Activated CD4-positive, alpha-beta T cell treated with anti-CD3 and anti-CD28 coated beads, Interleukin-2, amount 10 ng/mL, durations not matched to agents 7 days and 5 days (primary cell): ENCODE data around the gene TEX14. TPM values are rescaled to one million over a fixed set of nuclear protein-coding genes. Genes with fewer than 3 reads are reported as not detected.

Experiments
- CTCF ChIA-PET: fragments of 350-600 bp; sonication (Branson Sonifier 250); formaldehyde crosslinking; loops from one replicate; lab custom pipeline; 2021; ENCODE audit warnings: antibody characterized with exemption; lab: Charles Lee
- POLR2A ChIA-PET: fragments of 350-600 bp; sonication (Branson Sonifier 250); formaldehyde crosslinking; loops from one replicate; lab custom pipeline; 2021; ENCODE audit warnings: antibody characterized with exemption; lab: Charles Lee
- DNase-seq: peaks from one replicate; pipeline ENCODE4 v3.0.0-alpha.2; 2020
- H3K27ac Mint-ChIP-seq: one replicate; pipeline ENCODE4 v1.8.0; 2021; ENCODE audit warnings: mild to moderate bottlenecking, moderate library complexity, mixed read lengths
- H3K27me3 Mint-ChIP-seq: one replicate; pipeline ENCODE4 v1.8.0; 2021; ENCODE audit warnings: mixed read lengths
- H3K36me3 Mint-ChIP-seq: one replicate; pipeline ENCODE4 v1.8.0; 2021; ENCODE audit warnings: low read depth, mixed read lengths
- H3K4me1 Mint-ChIP-seq: one replicate; pipeline ENCODE4 v1.8.0; 2021; ENCODE audit warnings: mixed read lengths
- H3K4me3 Mint-ChIP-seq: one replicate; pipeline ENCODE4 v1.8.0; 2021; ENCODE audit warnings: mild to moderate bottlenecking, moderate library complexity, mixed read lengths
- H3K9me3 Mint-ChIP-seq: one replicate; pipeline ENCODE4 v1.8.0; 2021; ENCODE audit warnings: mixed read lengths
- total RNA-seq, 2 experiments: library from RNA; stranded (reverse); gene quantifications; one replicate each; pipeline ENCODE4 v1.2.3, GENCODE V29; 2021

The TEX14 gene
- total RNA-seq, 2 experiments from 2014 or later, result 0.27 to 0.50 TPM

DNA sequence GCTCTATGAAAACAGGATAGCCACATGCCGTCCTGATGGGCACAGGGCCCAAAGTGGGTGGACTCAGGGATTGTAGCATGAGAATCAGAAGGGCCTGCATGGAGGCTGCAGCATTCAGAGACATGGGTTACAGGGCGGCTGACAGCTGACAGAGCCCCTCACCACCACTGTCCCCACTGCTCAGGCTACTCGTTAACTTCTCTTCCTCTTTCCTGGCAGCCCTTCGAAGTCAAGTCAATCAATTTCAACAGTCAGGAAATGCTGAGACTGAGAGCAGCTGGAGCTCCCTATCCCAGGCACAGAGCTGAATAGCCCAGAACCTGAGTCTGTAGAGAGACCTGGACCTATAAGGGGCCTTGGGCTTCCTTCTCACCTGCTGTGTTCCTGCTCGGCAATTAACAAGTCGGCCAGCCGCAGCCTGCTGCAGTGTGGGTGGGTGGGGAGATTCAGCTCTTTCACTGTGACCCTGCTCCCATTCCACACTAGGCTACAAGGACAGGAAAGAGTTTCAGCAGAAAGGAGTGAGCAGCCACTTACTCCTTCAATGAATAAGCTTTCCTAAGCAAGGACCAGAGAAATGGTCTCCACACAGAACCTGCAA is 76.9 kb downstream of the TEX14 start:
- Mint-ChIP-seq H3K27ac (no peak overlapping the region), H3K9me3 (no peaks in the 10 kb centered on the region), H3K4me3 (no peak overlapping the region), H3K4me1 (peaks cover 14% of the 10 kb centered on the region), H3K27me3 (no peaks in the 10 kb centered on the region), H3K36me3 (no peaks in the 10 kb centered on the region)
- ChIA-PET POLR2A (no interaction called here), CTCF (interaction anchor here (0.6 to 1.9 kb wide), 5 partner anchors 10 to 555 kb away, joined by 3 to 6 read pairs (median 3); no protein-coding TSS in a partner anchor)
- no peak for DNase-seq

- CTCF ChIA-PET, result interaction anchor here (0.6 to 1.2 kb wide), 4 partner anchors 14 to 1897 kb away, joined by 3 to 4 read pairs (median 3); no protein-coding TSS in a partner anchor
- no peak overlapping the region for H3K27ac Mint-ChIP-seq
- POLR2A ChIA-PET, result interaction anchor here (0.6 to 1.1 kb wide), 2 partner anchors 20 to 51 kb away, joined by 3 read pairs; no protein-coding TSS in a partner anchor
These were observed 80.5 kb downstream of the TEX14 start for GRCh38 chr17:58611331-58611730.

GRCh38 chr17:58606934-58607333 is 84.9 kb downstream of the TEX14 start:
- no peaks in the 10 kb centered on the region for H3K36me3 Mint-ChIP-seq
- no peak for DNase-seq
- no peak overlapping the region for H3K27ac Mint-ChIP-seq
- POLR2A ChIA-PET, result no interaction called here
- no peak overlapping the region for H3K4me3 Mint-ChIP-seq
- H3K9me3 Mint-ChIP-seq, result no peaks in the 10 kb centered on the region
- peaks cover 4% of the 10 kb centered on the region for H3K4me1 Mint-ChIP-seq
- H3K27me3 Mint-ChIP-seq, result no peaks in the 10 kb centered on the region
- CTCF ChIA-PET, result interaction anchor here (0.9 kb wide), 1 partner anchor 36 kb away, joined by 3 read pairs; no protein-coding TSS in a partner anchor

More at GRCh38 chr17:58611331-58611730, 80.5 kb downstream of the TEX14 start:
- Mint-ChIP-seq H3K4me1 (peaks cover 14% of the 10 kb centered on the region), H3K36me3 (no peaks in the 10 kb centered on the region), H3K27me3 (no peaks in the 10 kb centered on the region), H3K4me3 (no peak overlapping the region), H3K9me3 (no peaks in the 10 kb centered on the region)
- DNase-seq, result no peak

DNA sequence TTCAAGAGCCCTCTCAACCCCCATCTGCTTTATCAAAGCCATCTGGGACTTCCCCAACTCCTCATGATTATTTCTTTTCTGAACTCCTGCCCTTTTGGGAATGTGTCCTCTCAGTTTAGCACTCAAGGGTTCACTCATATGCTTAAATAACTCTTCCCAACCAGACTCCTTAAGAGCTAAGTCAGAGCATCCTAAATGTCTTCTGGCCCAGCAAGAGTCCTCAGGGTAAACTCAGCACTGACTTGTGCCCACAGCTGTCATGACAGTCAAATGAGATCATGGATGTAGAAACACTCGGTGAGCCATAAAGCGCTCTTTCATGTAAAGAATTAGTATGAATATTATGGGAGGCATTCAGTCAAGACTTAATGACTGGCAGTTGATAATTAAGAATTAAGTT is 85.9 kb downstream of the TEX14 start:
- POLR2A ChIA-PET, result no interaction called here
- DNase-seq, result no peak
- Mint-ChIP-seq H3K4me3 (no peak overlapping the region), H3K9me3 (no peaks in the 10 kb centered on the region), H3K27me3 (no peaks in the 10 kb centered on the region), H3K27ac (no peak overlapping the region), H3K4me1 (peaks cover 4% of the 10 kb centered on the region), H3K36me3 (no peaks in the 10 kb centered on the region)
- CTCF ChIA-PET, result interaction anchor here (0.6 to 2.4 kb wide), 3 partner anchors 8 to 83 kb away, joined by 3 to 6 read pairs (median 4); no protein-coding TSS in a partner anchor

DNA sequence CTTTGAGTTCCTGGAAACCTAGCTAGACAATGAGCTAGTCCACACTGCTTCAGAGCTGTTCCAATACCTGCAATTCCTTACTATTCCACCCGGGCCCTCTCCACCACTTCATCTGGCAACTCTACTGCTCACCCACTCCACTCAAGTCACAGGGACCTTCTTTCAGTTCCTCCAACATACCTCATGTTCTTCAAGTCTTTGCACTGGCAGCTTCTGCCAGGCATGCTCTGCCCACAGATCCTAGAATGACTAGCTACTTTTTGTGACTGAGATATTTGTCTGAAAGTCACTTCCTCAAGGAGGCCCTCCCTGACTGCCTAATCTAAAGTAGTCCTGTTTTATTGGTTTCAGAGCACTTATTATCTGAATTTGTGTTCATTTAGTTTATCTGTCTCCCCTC is 86.4 kb downstream of the TEX14 start:
- H3K27me3 Mint-ChIP-seq, result no peaks in the 10 kb centered on the region
- CTCF ChIA-PET, result interaction anchor here (0.6 to 2.4 kb wide), 4 partner anchors 9 to 367 kb away, joined by 3 to 6 read pairs (median 4); no protein-coding TSS in a partner anchor
- H3K36me3 Mint-ChIP-seq, result no peaks in the 10 kb centered on the region
- no peak overlapping the region for H3K4me3 Mint-ChIP-seq
- H3K9me3 Mint-ChIP-seq, result no peaks in the 10 kb centered on the region
- POLR2A ChIA-PET, result no interaction called here
- no peak for DNase-seq
- H3K4me1 Mint-ChIP-seq, result peaks cover 4% of the 10 kb centered on the region
- H3K27ac Mint-ChIP-seq, result no peak overlapping the region

DNA sequence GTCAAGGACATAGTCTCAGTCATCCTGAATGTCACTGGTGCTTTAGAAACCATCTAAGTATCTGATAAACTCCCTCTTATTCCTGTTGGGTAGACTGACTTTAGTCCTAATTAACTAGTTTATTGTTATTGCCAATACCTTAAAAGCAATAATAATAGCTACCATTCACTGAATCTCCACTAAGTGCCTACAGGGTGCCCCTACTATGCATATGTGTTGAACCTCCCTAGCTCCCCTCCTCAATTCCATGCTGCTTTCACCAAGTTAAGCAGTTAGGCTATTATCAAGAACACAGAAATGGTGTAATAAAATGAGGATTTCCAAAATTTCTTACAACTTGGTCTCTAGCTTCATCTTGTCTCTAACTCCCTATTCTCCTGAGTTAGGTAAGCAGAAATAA is 89.9 kb downstream of the TEX14 start:
- POLR2A ChIA-PET, result interaction anchor here (1.1 kb wide), 1 partner anchor 30 kb away, joined by 8 read pairs; no protein-coding TSS in a partner anchor
- H3K27ac Mint-ChIP-seq, result no peak overlapping the region
- H3K9me3 Mint-ChIP-seq, result no peaks in the 10 kb centered on the region
- peaks cover 4% of the 10 kb centered on the region for H3K4me1 Mint-ChIP-seq
- H3K27me3 Mint-ChIP-seq, result no peaks in the 10 kb centered on the region
- DNase-seq, result no peak
- H3K4me3 Mint-ChIP-seq, result no peak overlapping the region
- no peaks in the 10 kb centered on the region for H3K36me3 Mint-ChIP-seq
- CTCF ChIA-PET, result interaction anchor here (0.6 to 0.9 kb wide), 2 partner anchors 11 to 16 kb away, joined by 3 to 4 read pairs; no protein-coding TSS in a partner anchor

- no peak for DNase-seq
- H3K4me3 Mint-ChIP-seq, result no peak overlapping the region
- H3K36me3 Mint-ChIP-seq, result no peaks in the 10 kb centered on the region
- H3K9me3 Mint-ChIP-seq, result no peaks in the 10 kb centered on the region
- H3K27ac Mint-ChIP-seq, result no peak overlapping the region
- ChIA-PET CTCF (interaction anchor here (1.1 to 3.4 kb wide), 3 partner anchors 9 to 14 kb away, joined by 4 to 8 read pairs (median 4); no protein-coding TSS in a partner anchor), POLR2A (interaction anchor here (1.0 kb wide), 1 partner anchor 35 kb away, joined by 4 read pairs; no protein-coding TSS in a partner anchor)
- H3K4me1 Mint-ChIP-seq, result no peaks in the 10 kb centered on the region
- H3K27me3 Mint-ChIP-seq, result no peaks in the 10 kb centered on the region
These were observed 94.5 kb downstream of the TEX14 start for GRCh38 chr17:58597371-58597770.

DNA sequence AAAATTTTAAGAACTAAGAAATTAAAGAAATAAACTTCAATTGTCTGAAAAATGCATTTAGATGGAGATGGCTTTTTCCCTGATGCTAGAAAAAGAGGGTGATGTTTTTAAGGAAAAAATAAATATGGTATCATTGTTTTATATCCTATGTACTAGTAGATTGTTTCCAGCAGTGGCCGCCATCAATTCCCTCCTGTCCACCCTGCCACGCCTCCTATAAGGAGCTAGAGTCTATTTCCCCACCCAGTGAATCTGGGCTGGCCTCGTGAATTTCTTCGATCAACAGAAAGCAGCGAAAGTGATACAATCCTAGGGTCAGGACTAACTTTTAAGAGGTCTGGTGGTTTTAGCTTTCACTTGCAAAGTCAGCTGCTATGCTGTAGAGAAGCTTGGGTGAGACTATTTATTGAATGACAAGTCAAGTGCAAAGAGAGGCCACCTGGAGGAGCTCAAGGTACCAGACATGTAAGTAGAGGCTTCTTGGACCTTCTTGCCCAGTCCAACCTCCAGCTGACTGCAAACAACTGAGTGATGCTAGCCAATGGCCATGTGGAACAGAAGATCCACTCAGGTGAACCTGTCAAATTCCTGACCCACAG is 96.6 kb downstream of the TEX14 start:
- H3K36me3 Mint-ChIP-seq, result no peaks in the 10 kb centered on the region
- H3K27ac Mint-ChIP-seq, result no peak overlapping the region
- no peaks in the 10 kb centered on the region for H3K4me1 Mint-ChIP-seq
- no peak for DNase-seq
- ChIA-PET POLR2A (no interaction called here), CTCF (interaction anchor here (1.0 kb wide), 1 partner anchor 410 kb away, joined by 4 read pairs; no protein-coding TSS in a partner anchor)
- H3K27me3 Mint-ChIP-seq, result no peaks in the 10 kb centered on the region
- no peaks in the 10 kb centered on the region for H3K9me3 Mint-ChIP-seq
- no peak overlapping the region for H3K4me3 Mint-ChIP-seq

DNA sequence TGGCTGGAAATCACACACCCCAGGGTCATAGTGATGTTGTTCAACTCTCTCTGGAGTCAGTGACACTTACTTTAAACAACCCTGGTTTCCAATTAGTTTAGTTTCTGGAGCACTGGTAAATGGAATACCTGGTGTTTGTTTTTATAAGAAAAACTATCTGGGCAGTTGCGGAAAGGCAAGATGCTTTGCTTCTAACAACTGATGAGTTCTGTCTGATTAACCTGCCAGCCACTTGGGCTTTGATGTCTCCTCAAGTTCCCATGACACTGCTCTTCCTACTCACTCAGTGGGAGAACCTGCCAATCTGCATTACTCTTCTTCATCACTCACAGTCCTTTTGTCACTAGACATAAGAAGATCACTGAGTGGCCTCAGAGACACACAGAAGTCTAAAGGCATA is 98.7 kb downstream of the TEX14 start:
- ChIA-PET CTCF (no interaction called here), POLR2A (no interaction called here)
- Mint-ChIP-seq H3K36me3 (no peaks in the 10 kb centered on the region), H3K4me1 (no peaks in the 10 kb centered on the region), H3K27ac (no peak overlapping the region), H3K9me3 (no peaks in the 10 kb centered on the region), H3K27me3 (no peaks in the 10 kb centered on the region), H3K4me3 (no peak overlapping the region)
- DNase-seq, result no peak

DNA sequence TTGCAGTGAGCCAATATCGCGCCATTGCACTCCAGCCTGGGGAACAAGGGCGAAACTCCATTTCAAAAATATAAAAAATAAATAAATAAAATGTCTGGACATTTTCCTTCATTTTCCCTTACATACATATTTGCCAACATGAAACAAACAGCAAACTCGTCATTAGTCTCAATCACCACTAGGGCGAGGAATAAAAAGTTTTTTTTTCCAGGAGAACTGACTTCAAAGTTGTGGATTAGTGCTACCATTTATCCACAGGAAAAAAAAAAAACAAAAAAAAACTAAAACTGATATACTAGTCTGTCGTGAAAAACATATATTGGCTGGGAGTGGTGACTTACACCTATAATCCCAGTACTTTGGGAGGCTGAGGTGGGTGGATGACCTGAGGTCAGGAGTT is 100.4 kb downstream of the TEX14 start:
- DNase-seq, result no peak
- Mint-ChIP-seq H3K4me1 (no peaks in the 10 kb centered on the region), H3K9me3 (no peaks in the 10 kb centered on the region), H3K4me3 (no peak overlapping the region), H3K36me3 (no peaks in the 10 kb centered on the region), H3K27ac (no peak overlapping the region), H3K27me3 (no peaks in the 10 kb centered on the region)
- ChIA-PET CTCF (interaction anchor here (0.6 to 0.7 kb wide), 4 partner anchors 21 to 412 kb away, joined by 3 to 4 read pairs (median 4); no protein-coding TSS in a partner anchor), POLR2A (interaction anchor here (1.3 kb wide), 1 partner anchor 40 kb away, joined by 3 read pairs; no protein-coding TSS in a partner anchor)

DNA sequence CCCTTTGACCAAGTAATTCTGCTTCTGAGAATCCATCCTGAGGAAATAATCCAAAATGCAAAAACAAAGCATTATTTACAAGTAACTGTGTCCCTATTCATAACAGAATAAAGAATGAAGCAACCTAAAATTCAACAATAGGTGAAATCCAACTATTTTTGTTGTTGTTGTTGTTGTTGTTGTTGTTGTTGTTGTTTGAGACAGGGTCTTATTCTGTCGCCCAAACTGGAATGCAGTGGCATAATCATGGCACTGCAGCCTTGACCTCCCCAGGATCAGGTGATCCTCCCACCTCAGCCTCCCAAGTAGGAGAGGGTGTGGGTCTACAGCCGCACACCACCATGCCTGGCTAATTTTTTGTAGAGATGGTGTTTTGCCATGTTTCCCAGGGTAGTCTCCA is 101.5 kb downstream of the TEX14 start:
- H3K4me3 Mint-ChIP-seq, result no peak overlapping the region
- POLR2A ChIA-PET, result no interaction called here
- no peak overlapping the region for H3K27ac Mint-ChIP-seq
- no peaks in the 10 kb centered on the region for H3K9me3 Mint-ChIP-seq
- no peaks in the 10 kb centered on the region for H3K27me3 Mint-ChIP-seq
- no peaks in the 10 kb centered on the region for H3K4me1 Mint-ChIP-seq
- no peak for DNase-seq
- H3K36me3 Mint-ChIP-seq, result no peaks in the 10 kb centered on the region
- CTCF ChIA-PET, result no interaction called here

DNA sequence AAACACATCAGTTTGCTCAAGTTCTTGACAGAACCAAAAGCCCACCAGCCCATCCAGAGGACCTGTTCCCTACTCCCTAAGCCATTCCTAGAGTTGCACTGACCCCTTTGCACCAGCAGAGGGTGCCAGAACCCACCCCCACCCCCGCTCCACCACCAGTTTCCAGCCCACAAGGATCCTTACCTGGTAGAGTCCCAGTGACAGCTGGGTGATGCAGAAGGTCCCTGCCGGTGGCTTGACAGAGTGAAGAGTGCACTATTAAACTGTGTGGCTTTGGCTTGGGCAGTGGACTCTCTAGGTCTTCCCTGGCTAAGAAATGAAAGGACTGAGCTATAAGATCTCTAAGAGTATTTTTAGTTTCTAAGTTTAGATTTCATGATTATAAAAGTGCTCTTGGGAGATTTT is 104.1 kb downstream of the TEX14 start:
- Mint-ChIP-seq H3K4me1 (no peaks in the 10 kb centered on the region), H3K36me3 (no peaks in the 10 kb centered on the region), H3K27ac (no peak overlapping the region), H3K9me3 (no peaks in the 10 kb centered on the region), H3K4me3 (no peak overlapping the region), H3K27me3 (peaks cover 3% of the 10 kb centered on the region)
- DNase-seq, result peak; percentile 57
- ChIA-PET CTCF (interaction anchor here (0.6 to 2.5 kb wide), 9 partner anchors 8 to 530 kb away, joined by 3 to 15 read pairs (median 5); no protein-coding TSS in a partner anchor), POLR2A (no interaction called here)
